ENCODE data around the gene DFFA. TPM values are rescaled to one million over a fixed set of nuclear protein-coding genes. Genes with fewer than 3 reads are reported as not detected.

Gene DFFA
- total and polyA plus RNA-seq, 12 donors = 13.0 to 42.1 (median 35.1) TPM

DNA sequence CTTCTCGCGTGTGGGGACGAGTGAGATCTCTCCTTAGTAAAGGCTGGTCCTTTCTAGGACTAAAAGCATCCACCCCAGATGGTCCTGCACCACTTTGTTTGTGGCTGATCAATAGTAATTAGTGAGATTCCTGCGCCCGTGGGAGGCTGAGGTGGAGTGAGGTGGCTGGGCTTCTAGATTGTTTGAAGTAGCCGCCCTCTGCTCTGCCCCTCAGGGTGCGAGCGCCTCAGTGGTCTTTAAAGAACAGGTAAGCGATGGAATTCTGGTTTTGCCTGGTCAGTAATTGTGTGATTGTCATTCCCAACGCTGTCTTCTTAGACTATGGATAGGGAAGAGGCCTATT, 23.1 kb upstream of the DFFA start:
- WGBS, 4 donors = 64 to 75% (median 72%) methylated on average over 10 of the region's 10 CpGs
- H3K27ac ChIP-seq = peak overlapping the region in 2 of 5 donors; percentile 3 to 38

DNA sequence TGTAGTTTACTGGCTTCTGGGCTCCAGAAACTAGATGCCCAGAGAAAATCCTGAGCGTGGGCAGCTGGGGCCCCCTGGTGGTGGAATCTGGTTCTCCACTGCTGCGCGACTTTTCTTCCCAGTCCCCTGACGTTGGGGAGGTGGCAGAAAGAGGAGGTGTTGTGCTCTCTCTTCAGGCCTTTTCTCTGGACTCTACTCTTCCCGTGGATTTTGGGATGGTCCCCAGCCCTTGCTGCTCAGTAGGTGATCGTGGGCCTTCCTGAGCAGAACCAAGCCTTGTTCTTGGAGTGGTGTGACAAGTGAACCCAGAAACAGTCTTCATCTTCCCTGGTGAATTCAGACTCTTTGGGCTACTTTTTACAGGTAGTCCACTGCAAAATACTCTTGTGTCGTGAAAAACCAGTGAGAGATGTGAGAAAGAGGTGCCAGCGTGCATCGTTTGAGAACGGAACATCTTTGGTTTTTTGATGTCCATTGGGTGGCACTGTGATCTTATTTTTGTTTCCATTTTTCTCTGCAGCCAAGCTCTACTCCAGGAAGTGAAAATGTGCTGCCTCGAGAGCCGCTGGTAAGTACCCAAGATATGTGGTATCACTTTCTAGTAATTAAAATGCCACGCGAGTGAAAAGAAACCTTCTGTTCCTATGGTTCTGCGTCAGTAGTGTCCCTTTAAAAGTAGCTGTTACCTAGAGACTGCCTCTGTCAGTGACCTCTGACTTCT, 22.6 kb upstream of the DFFA start:
- peak overlapping the region in 2 of 5 donors; percentile 3 to 38 for H3K27ac ChIP-seq
- intact Hi-C loops (cut with DNase I) = loop anchor here (5.0 to 10.0 kb wide), 2 partner anchors 63 to 120 kb away; partner anchors contain the start of gene CENPS (in 2 of the 2)
- H3K4me1 ChIP-seq (replicated peaks in 1 of 2) = peaks cover 5 to 20% of the 10 kb centered on the region in 2 donors
- WGBS, 4 donors = 1 to 3% (median 2%) methylated on average over 15 of the region's 15 CpGs
- no peaks in the 10 kb centered on the region for H3K36me3 ChIP-seq (replicated peaks in 1 of 2)
- TF ChIP-seq POLR2A (IDR thresholded peaks at IDR 0.05) (no peak), CTCF (IDR thresholded peaks at IDR 0.05) (peak; percentile 82 to 97 (median 92))
- no peaks in the 10 kb centered on the region for H3K27me3 ChIP-seq
- H3K9me3 ChIP-seq (replicated peaks in 1 of 3) = no peaks in the 10 kb centered on the region
- DNase-seq = peak; percentile 60 to 92 (median 80)
- peak overlapping the region in 1 of 4 donors; percentile 50 for H3K4me3 ChIP-seq

More for the DNA sequence above, 23.1 kb upstream of the DFFA start:
- H3K36me3 ChIP-seq (replicated peaks in 1 of 2) = no peaks in the 10 kb centered on the region
- peaks cover 1 to 15% of the 10 kb centered on the region in 2 donors for H3K4me1 ChIP-seq (replicated peaks in 1 of 2)
- H3K9me3 ChIP-seq (replicated peaks in 1 of 3) = no peaks in the 10 kb centered on the region
- TF ChIP-seq CTCF (IDR thresholded peaks at IDR 0.05) (no peak), POLR2A (IDR thresholded peaks at IDR 0.05) (no peak)
- no peak for DNase-seq
- H3K27me3 ChIP-seq = no peaks in the 10 kb centered on the region
- H3K4me3 ChIP-seq = no peak overlapping the region
- intact Hi-C loops (cut with DNase I) = loop anchor here in 1 of 2 donors (10.0 kb wide), 1 partner anchor 121 kb away; no protein-coding TSS in a partner anchor

DNA sequence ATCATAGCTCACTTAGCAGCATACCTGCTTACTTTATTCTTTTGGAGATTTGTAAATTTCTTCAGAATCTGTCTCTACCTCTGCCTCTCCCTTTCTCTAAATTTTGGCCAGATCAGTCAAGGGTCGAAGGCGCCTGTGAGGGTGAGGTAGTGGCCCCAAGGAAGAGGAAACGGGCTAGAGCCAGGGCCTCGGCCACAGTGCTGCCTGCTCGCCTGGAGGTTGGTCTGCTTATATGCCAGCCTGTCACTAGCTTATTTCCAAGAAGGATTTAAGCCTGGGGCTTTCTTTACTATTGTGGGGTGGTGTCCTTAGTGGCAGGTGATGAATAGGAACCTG, 22.1 kb upstream of the DFFA start:
- Histone ChIP-seq H3K27me3 (no peaks in the 10 kb centered on the region), H3K9me3 (replicated peaks in 1 of 3) (no peaks in the 10 kb centered on the region), H3K27ac (no peak overlapping the region), H3K36me3 (replicated peaks in 1 of 2) (no peaks in the 10 kb centered on the region), H3K4me1 (replicated peaks in 1 of 2) (peaks cover 5 to 21% of the 10 kb centered on the region in 2 donors), H3K4me3 (no peak overlapping the region)
- DNase-seq = no peak
- no peak for TF ChIP-seq POLR2A (IDR thresholded peaks at IDR 0.05)
- TF ChIP-seq CTCF (IDR thresholded peaks at IDR 0.05) = no peak
- WGBS, 4 donors = 65 to 75% (median 71%) methylated on average over 2 to 5 of the region's 5 CpGs
- intact Hi-C loops (cut with DNase I) = loop anchor here (5.0 to 10.0 kb wide), 2 partner anchors 62 to 120 kb away; partner anchors contain the start of gene CENPS (in 2 of the 2)

DNA sequence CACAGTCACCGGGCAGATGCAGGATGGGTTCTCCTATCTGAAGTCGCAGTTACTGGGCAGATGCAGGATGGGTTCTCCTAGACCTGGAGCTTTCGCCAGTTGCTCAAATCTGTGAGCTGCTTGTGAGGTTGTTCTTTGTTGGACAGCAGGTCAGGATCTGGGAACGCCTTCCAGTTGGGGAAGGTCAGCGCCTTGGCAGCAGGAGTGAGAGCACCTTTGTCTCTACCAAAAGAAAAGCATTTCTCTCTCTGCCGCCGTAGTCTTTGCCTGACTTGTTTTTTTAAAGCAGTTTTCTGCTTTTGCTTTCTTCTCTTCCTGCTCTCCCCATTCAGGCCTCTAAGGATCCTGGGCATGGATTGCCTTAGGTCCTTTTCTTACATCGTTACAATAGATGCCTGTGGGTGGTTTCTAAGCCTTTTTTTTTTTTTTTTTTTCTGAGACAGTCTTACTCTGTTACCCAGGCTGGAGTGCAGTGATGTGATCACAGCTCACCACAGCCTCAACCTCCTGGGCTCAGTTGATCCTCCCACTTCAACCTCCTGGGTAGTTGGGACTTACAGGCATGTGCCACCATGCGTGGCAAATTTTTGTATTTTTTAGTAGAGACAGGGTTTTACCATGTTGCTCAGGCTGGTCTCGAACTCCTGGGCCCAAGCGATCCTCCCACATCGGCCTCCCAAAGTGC, 18.1 kb upstream of the DFFA start:
- no peaks in the 10 kb centered on the region for H3K9me3 ChIP-seq (replicated peaks in 1 of 3)
- H3K27ac ChIP-seq = peak overlapping the region in 2 of 5 donors; percentile 1 to 53
- no peak for TF ChIP-seq CTCF (IDR thresholded peaks at IDR 0.05)
- no peak for TF ChIP-seq POLR2A (IDR thresholded peaks at IDR 0.05)
- no peak overlapping the region for H3K4me3 ChIP-seq
- H3K27me3 ChIP-seq = no peaks in the 10 kb centered on the region
- 55 to 61% (median 60%) methylated on average over 11 to 12 of the region's 12 CpGs for WGBS, 4 donors
- H3K4me1 ChIP-seq (replicated peaks in 1 of 2) = peaks cover 5 to 19% of the 10 kb centered on the region in 2 donors
- no peaks in the 10 kb centered on the region for H3K36me3 ChIP-seq (replicated peaks in 1 of 2)
- intact Hi-C loops (cut with DNase I) = loop anchor here (5.0 to 10.0 kb wide), 2 partner anchors 58 to 116 kb away; partner anchors contain the start of gene CENPS (in 2 of the 2)
- peak in 4 of 7 donors; percentile 24 to 39 (median 36) for DNase-seq
